Lower leg skin (tissue), 4 donors: ENCODE measurements around the gene WHRN. TPM values are rescaled to one million over a fixed set of nuclear protein-coding genes. Genes with fewer than 3 reads are reported as not detected.

Source experiments
- DNase-seq, 2 donors: peaks; one replicate each; pipeline ENCODE4 v3.0.0-alpha.2; 2019; ENCODE audit warnings: low spot score in 2 of 2
- H3K4me3 ChIP-seq: fragments of 200-600 bp; sonication (generic); 2 replicates; pipeline ENCODE4 v1.5.1; 2017; ENCODE audit warnings: mild to moderate bottlenecking, low read depth; ENCODE audit not compliant: poor library complexity, severe bottlenecking
- CTCF ChIP-seq, 3 donors: fragments of 450-650 bp; IDR thresholded peaks; one replicate each; pipeline ENCODE4 v1.5.1; 2016; ENCODE audit warnings: antibody characterized with exemption in 3 of 3, mild to moderate bottlenecking in 3 of 3, moderate library complexity in 2 of 3
- POLR2A ChIP-seq, 2 donors: fragments of 450-650 bp; IDR thresholded peaks; one replicate each; pipeline ENCODE4 v1.6.1; 2016 to 2017; ENCODE audit warnings: antibody characterized with exemption in 2 of 2, mild to moderate bottlenecking in 1 of 2, moderate library complexity in 1 of 2
- WGBS, 2 donors: methylation state at CpG; one replicate each; pipeline ENCODE4 v1.1.5; 2018; 5-methylcytosine and 5-hydroxymethylcytosine counted together
- intact Hi-C: fragments of 100-400 bp; cut with DNase I; formaldehyde crosslinking; loops from one replicate; pipeline ENCODE4 v1.15.0; 2023; ENCODE audit warnings: low total_unique reads
- total RNA-seq, 4 donors: library from RNA; depleted of rRNA; stranded (reverse); fragments of >200 nt; gene quantifications; one replicate each; pipeline ENCODE4 v1.1.0, GENCODE V29; 2016

The WHRN gene
- total RNA-seq, 4 donors from 2014 or later, result 8.7 to 15.0 (median 10.5) TPM

GRCh38 chr9:114515528-114515927, 10.3 kb upstream of the WHRN start:
- TF ChIP-seq POLR2A (IDR thresholded peaks at IDR 0.05), result no peak
- no peak for TF ChIP-seq CTCF (IDR thresholded peaks at IDR 0.05)
- intact Hi-C loops, result loop anchor here (10.0 kb wide), 1 partner anchor 69 kb away; the partner anchor contains the start of gene ATP6V1G1
- H3K4me3 ChIP-seq, result no peak overlapping the region
- 62 to 75% methylated on average over 3 of the region's 3 CpGs for WGBS, 2 donors
- peak in 1 of 2 donors; percentile 58 for DNase-seq

DNA sequence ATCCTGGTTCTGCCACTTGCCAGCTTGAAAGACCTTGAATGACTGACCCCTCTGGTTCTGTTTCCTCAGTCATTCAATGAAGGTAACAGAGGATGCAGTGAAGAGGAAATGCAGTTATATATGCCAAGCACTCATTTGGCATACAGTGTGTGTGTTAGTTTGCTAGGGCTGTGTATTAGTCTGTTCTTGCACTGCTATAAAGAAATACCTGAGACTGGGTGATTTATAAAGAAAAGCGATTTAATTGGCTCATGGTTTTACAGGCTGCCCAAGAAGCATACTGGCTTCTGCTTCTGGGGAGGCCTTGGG, 8.6 kb upstream of the WHRN start:
- no peak overlapping the region for H3K4me3 ChIP-seq
- WGBS, 2 donors, result 83 to 88% methylated on average over 1 of the region's 1 CpG
- no peak for DNase-seq
- no peak for TF ChIP-seq CTCF (IDR thresholded peaks at IDR 0.05)
- TF ChIP-seq POLR2A (IDR thresholded peaks at IDR 0.05), result no peak
- intact Hi-C loops, result loop anchor here (10.0 kb wide), 1 partner anchor 71 kb away; the partner anchor contains the start of gene ATP6V1G1

GRCh38 chr9:114513055-114513958, 8.0 kb upstream of the WHRN start:
- no peak overlapping the region for H3K4me3 ChIP-seq
- DNase-seq, result peak in 1 of 2 donors; percentile 46
- intact Hi-C loops, result loop anchor here (10.0 kb wide), 1 partner anchor 71 kb away; the partner anchor contains the start of gene ATP6V1G1
- 68 to 70% methylated on average over 10 of the region's 10 CpGs for WGBS, 2 donors
- TF ChIP-seq POLR2A (IDR thresholded peaks at IDR 0.05), result no peak
- TF ChIP-seq CTCF (IDR thresholded peaks at IDR 0.05), result no peak

GRCh38 chr9:114511978-114512874, 7.0 kb upstream of the WHRN start:
- no peak overlapping the region for H3K4me3 ChIP-seq
- WGBS, 2 donors, result 55 to 63% methylated on average over 12 of the region's 12 CpGs
- DNase-seq, result peak in 1 of 2 donors; percentile 43
- intact Hi-C loops, result loop anchor here (10.0 kb wide), 1 partner anchor 73 kb away; the partner anchor contains the start of gene ATP6V1G1
- TF ChIP-seq POLR2A (IDR thresholded peaks at IDR 0.05) (no peak), CTCF (IDR thresholded peaks at IDR 0.05) (no peak)

- TF ChIP-seq POLR2A (IDR thresholded peaks at IDR 0.05) (no peak), CTCF (IDR thresholded peaks at IDR 0.05) (no peak)
- no peak overlapping the region for H3K4me3 ChIP-seq
- intact Hi-C loops, result loop anchor here (10.0 kb wide), 1 partner anchor 93 kb away; no protein-coding TSS in a partner anchor
- 3 to 9% methylated on average over 3 of the region's 3 CpGs for WGBS, 2 donors
- DNase-seq, result no peak
These were observed 2.5 kb upstream of the WHRN start for GRCh38 chr9:114507726-114508125.
